ENCODE data around the gene MACROD2. TPM values are rescaled to one million over a fixed set of nuclear protein-coding genes. Genes with fewer than 3 reads are reported as not detected.

The MACROD2 gene
- total RNA-seq, 2 donors from 2014 or later, result 0.94 to 10.4 TPM

GRCh38 chr20:15618110-15618509 is 1622.8 kb downstream of the MACROD2 start:
- Histone ChIP-seq H3K27me3 (no peaks in the 10 kb centered on the region), H3K9me3 (no peaks in the 10 kb centered on the region), H3K4me1 (no peaks in the 10 kb centered on the region), H3K36me3 (no peaks in the 10 kb centered on the region), H3K4me3 (no peak overlapping the region), H3K27ac (no peak overlapping the region)
- no peak for DNase-seq (ENCODE audit: low spot score)
- TF ChIP-seq, protein P1, sequence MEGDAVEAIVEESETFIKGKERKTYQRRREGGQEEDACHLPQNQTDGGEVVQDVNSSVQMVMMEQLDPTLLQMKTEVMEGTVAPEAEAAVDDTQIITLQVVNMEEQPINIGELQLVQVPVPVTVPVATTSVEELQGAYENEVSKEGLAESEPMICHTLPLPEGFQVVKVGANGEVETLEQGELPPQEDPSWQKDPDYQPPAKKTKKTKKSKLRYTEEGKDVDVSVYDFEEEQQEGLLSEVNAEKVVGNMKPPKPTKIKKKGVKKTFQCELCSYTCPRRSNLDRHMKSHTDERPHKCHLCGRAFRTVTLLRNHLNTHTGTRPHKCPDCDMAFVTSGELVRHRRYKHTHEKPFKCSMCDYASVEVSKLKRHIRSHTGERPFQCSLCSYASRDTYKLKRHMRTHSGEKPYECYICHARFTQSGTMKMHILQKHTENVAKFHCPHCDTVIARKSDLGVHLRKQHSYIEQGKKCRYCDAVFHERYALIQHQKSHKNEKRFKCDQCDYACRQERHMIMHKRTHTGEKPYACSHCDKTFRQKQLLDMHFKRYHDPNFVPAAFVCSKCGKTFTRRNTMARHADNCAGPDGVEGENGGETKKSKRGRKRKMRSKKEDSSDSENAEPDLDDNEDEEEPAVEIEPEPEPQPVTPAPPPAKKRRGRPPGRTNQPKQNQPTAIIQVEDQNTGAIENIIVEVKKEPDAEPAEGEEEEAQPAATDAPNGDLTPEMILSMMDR (IDR thresholded peaks at IDR 0.05), result no peak

DNA sequence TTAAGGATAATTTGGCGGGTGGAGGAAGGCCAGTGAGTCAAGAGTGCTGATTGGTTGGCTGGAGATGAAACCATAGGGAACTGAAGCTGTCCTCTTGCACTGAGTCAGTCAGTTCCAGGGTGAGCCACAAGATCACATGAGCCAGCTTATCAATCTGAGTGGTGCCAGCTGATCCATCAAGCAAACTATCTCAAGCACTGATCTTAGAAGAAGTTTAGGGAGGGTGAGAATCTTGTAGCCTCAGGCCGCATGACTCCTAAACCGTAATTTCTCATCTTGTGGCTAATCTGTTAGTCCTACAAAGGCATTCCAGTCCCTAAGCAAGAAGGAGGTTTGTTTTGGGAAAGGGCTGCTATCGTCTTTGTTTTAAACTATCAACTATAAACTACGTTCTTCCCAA is 1623.6 kb downstream of the MACROD2 start:
- Histone ChIP-seq H3K27me3 (no peaks in the 10 kb centered on the region), H3K4me1 (no peaks in the 10 kb centered on the region), H3K4me3 (no peak overlapping the region), H3K9me3 (no peaks in the 10 kb centered on the region), H3K27ac (no peak overlapping the region), H3K36me3 (no peaks in the 10 kb centered on the region)
- TF ChIP-seq, protein P1 (IDR thresholded peaks at IDR 0.05), result no peak
- DNase-seq (ENCODE audit: low spot score), result no peak

- no peak for DNase-seq (ENCODE audit: low spot score)
- H3K4me1 ChIP-seq, result no peaks in the 10 kb centered on the region
- no peak overlapping the region for H3K27ac ChIP-seq
- H3K9me3 ChIP-seq, result no peaks in the 10 kb centered on the region
- H3K36me3 ChIP-seq, result no peaks in the 10 kb centered on the region
- no peak overlapping the region for H3K4me3 ChIP-seq
- TF ChIP-seq, protein P1 (IDR thresholded peaks at IDR 0.05), result no peak
- H3K27me3 ChIP-seq, result no peaks in the 10 kb centered on the region
Observed at GRCh38 chr20:15619341-15619740, 1624.0 kb downstream of the MACROD2 start.

- H3K9me3 ChIP-seq, result no peaks in the 10 kb centered on the region
- H3K27ac ChIP-seq, result no peak overlapping the region
- H3K4me3 ChIP-seq, result no peak overlapping the region
- TF ChIP-seq, protein P1 (IDR thresholded peaks at IDR 0.05), result no peak
- no peaks in the 10 kb centered on the region for H3K4me1 ChIP-seq
- H3K36me3 ChIP-seq, result no peaks in the 10 kb centered on the region
- no peaks in the 10 kb centered on the region for H3K27me3 ChIP-seq
- no peak for DNase-seq (ENCODE audit: low spot score)
Observed at GRCh38 chr20:15619816-15620215, 1624.5 kb downstream of the MACROD2 start.

GRCh38 chr20:15622368-15622767 is 1627.1 kb downstream of the MACROD2 start:
- H3K9me3 ChIP-seq, result no peaks in the 10 kb centered on the region
- no peak overlapping the region for H3K4me3 ChIP-seq
- TF ChIP-seq, protein P1 (IDR thresholded peaks at IDR 0.05), result no peak
- H3K4me1 ChIP-seq, result no peaks in the 10 kb centered on the region
- no peaks in the 10 kb centered on the region for H3K36me3 ChIP-seq
- no peak overlapping the region for H3K27ac ChIP-seq
- H3K27me3 ChIP-seq, result no peaks in the 10 kb centered on the region
- DNase-seq (ENCODE audit: low spot score), result no peak

- TF ChIP-seq, protein P1 (IDR thresholded peaks at IDR 0.05), result no peak
- no peak overlapping the region for H3K27ac ChIP-seq
- H3K27me3 ChIP-seq, result no peaks in the 10 kb centered on the region
- no peak for DNase-seq (ENCODE audit: low spot score)
- no peaks in the 10 kb centered on the region for H3K9me3 ChIP-seq
- H3K4me1 ChIP-seq, result no peaks in the 10 kb centered on the region
- no peak overlapping the region for H3K4me3 ChIP-seq
- no peaks in the 10 kb centered on the region for H3K36me3 ChIP-seq
Observed at GRCh38 chr20:15623215-15623614, 1627.9 kb downstream of the MACROD2 start.

Data from right atrium auricular region (tissue), 2 donors.